HG02610 (cell line): ENCODE measurements around the gene MEIS3.
"Not testable (repeated sequence)": the region's sequence is repeated elsewhere in the genome, so short reads cannot be mapped to it uniquely, and the experiment has no call there.

ENCODE experiments used
- ATAC-seq: cut with Tn5 transposase; IDR thresholded peaks from one replicate; pipeline ENCODE4 v1.9.1; 2021; ENCODE audit warnings: mild to moderate bottlenecking, moderate library complexity; ENCODE audit not compliant: unreplicated experiment

The MEIS3 gene

GRCh38 chr19:47365455-47365854 lies 53.9 kb downstream of the MEIS3 start:
- not testable (repeated sequence) for ATAC-seq

GRCh38 chr19:47363758-47364531 lies 55.4 kb downstream of the MEIS3 start:
- ATAC-seq = no peak

DNA sequence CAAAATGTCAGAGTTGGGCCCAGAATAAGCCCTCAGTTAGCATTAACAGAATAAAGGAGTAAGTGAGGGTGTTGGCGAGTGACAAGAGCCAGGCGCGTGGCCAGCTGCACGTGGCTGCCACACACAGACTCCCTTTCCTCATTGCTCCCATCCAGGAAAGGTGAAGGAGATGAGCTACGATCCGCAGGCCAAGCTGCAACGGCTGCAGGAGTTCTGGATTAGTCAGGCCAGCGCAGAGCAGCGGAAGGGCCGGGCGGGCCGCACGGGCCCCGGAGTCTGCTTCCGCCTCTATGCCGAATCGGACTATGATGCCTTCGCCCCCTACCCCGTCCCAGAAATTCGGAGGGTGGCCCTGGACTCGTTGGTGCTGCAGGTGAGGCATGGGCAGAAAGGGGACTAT lies 57.0 kb downstream of the MEIS3 start:
- no peak for ATAC-seq

- no peak for ATAC-seq
Measured at GRCh38 chr19:47358936-47359335, 60.4 kb downstream of the MEIS3 start.

GRCh38 chr19:47357788-47358680 lies 61.3 kb downstream of the MEIS3 start:
- ATAC-seq = no peak

GRCh38 chr19:47356900-47357299 lies 62.4 kb downstream of the MEIS3 start:
- no peak for ATAC-seq

DNA sequence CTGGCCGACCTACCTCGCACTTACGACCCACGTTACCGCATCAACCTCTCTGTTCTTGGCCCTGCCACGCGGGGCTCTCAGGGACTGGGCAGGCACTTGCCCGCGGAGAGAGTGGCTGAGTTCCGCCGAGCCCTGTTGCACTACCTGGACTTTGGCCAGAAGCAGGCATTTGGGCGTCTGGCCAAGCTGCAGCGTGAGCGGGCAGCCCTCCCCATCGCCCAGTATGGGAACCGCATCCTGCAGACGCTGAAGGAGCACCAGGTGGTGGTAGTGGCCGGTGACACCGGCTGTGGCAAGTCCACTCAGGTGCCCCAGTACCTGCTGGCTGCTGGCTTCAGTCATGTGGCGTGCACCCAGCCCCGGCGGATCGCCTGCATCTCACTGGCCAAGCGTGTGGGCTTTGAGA lies 66.0 kb downstream of the MEIS3 start:
- no peak for ATAC-seq
